Astrocyte (in vitro differentiated cells and primary cell): Measurements from ENCODE around the gene PDSS2. TPM values are rescaled to one million over a fixed set of nuclear protein-coding genes. Genes with fewer than 3 reads are reported as not detected.

Source experiments
- DNase-seq: peaks from one replicate; pipeline ENCODE4 v3.0.0-alpha.2; 2010; ENCODE audit warnings: low read depth
- FAIRE-seq: peaks from 2 replicates; lab custom pipeline; 2011; peaks lifted over from hg19 to GRCh38; lab: Jason Lieb, UNC
- H2AFZ ChIP-seq: 2 replicates; pipeline ENCODE4 v1.6.0; 2012; ENCODE audit warnings: low read depth, low read length, inconsistent platforms
- H3K27ac ChIP-seq: 2 replicates; pipeline ENCODE4 v1.5.1; 2011; ENCODE audit warnings: low read depth, low read length, inconsistent platforms
- H3K27me3 ChIP-seq: 2 replicates; pipeline ENCODE4 v1.6.0; 2011; ENCODE audit warnings: low read length, inconsistent platforms; ENCODE audit not compliant: insufficient read depth
- H3K36me3 ChIP-seq: 2 replicates; pipeline ENCODE4 v1.5.1; 2011; ENCODE audit warnings: low read length, inconsistent platforms; ENCODE audit not compliant: insufficient read depth
- H3K4me1 ChIP-seq: 2 replicates; pipeline ENCODE4 v1.5.1; 2011; ENCODE audit warnings: low read length, inconsistent platforms; ENCODE audit not compliant: insufficient read depth
- H3K4me2 ChIP-seq: 2 replicates; pipeline ENCODE4 v1.6.0; 2012; ENCODE audit warnings: low read length, inconsistent platforms
- H3K4me3 ChIP-seq: 2 replicates; pipeline ENCODE4 v1.5.1; 2011; ENCODE audit warnings: low read depth, mild to moderate bottlenecking, low read length, inconsistent platforms; ENCODE audit not compliant: insufficient read depth
- H3K79me2 ChIP-seq: 2 replicates; pipeline ENCODE4 v1.6.0; 2012; ENCODE audit warnings: mild to moderate bottlenecking, low read length, inconsistent platforms; ENCODE audit not compliant: insufficient read depth
- H3K9ac ChIP-seq: 2 replicates; pipeline ENCODE4 v1.6.0; 2012; ENCODE audit warnings: mild to moderate bottlenecking, low read length, inconsistent platforms
- H3K9me3 ChIP-seq: 2 replicates; pipeline ENCODE4 v1.5.1; 2012; ENCODE audit warnings: low read depth, mild to moderate bottlenecking, low read length, inconsistent platforms; ENCODE audit not compliant: insufficient read depth
- H4K20me1 ChIP-seq: 2 replicates; pipeline ENCODE4 v1.6.0; 2012; ENCODE audit warnings: low read length, inconsistent platforms; ENCODE audit not compliant: insufficient read depth
- H3K27ac Mint-ChIP-seq: one replicate; pipeline ENCODE4 v1.8.0; 2021; ENCODE audit warnings: mild to moderate bottlenecking, mixed read lengths; ENCODE audit not compliant: unreplicated experiment
- H3K27me3 Mint-ChIP-seq: one replicate; pipeline ENCODE4 v1.8.0; 2021; ENCODE audit warnings: low read depth, mixed read lengths; ENCODE audit not compliant: unreplicated experiment
- H3K36me3 Mint-ChIP-seq: one replicate; pipeline ENCODE4 v1.8.0; 2021; ENCODE audit warnings: low read depth, mixed read lengths; ENCODE audit not compliant: unreplicated experiment
- H3K4me1 Mint-ChIP-seq: one replicate; pipeline ENCODE4 v1.8.0; 2021; ENCODE audit warnings: low read depth, mixed read lengths; ENCODE audit not compliant: unreplicated experiment
- H3K4me3 Mint-ChIP-seq: one replicate; pipeline ENCODE4 v1.8.0; 2021; ENCODE audit warnings: mild to moderate bottlenecking, moderate library complexity, mixed read lengths; ENCODE audit not compliant: unreplicated experiment
- H3K9me3 Mint-ChIP-seq: one replicate; pipeline ENCODE4 v1.8.0; 2021; ENCODE audit warnings: mild to moderate bottlenecking, mixed read lengths; ENCODE audit not compliant: unreplicated experiment
- EZH2 ChIP-seq: IDR thresholded peaks from 2 replicates; pipeline ENCODE4 v1.6.1; 2012; ENCODE audit warnings: mild to moderate bottlenecking, low read length, inconsistent platforms; ENCODE audit not compliant: insufficient read depth
- total RNA-seq: library from RNA; stranded (reverse); gene quantifications from 2 replicates; pipeline ENCODE4 v1.2.1, GENCODE V29; 2021
- TF ChIP-seq, protein P1 (sequence below): IDR thresholded peaks from 2 replicates; pipeline ENCODE4 v1.5.1; 2011; ENCODE audit warnings: low read depth, mild to moderate bottlenecking, inconsistent platforms, low read length, moderate library complexity; ENCODE audit not compliant: insufficient read depth

Gene PDSS2
- total RNA-seq, 1 donor from 2014 or later: 7.7 TPM

DNA sequence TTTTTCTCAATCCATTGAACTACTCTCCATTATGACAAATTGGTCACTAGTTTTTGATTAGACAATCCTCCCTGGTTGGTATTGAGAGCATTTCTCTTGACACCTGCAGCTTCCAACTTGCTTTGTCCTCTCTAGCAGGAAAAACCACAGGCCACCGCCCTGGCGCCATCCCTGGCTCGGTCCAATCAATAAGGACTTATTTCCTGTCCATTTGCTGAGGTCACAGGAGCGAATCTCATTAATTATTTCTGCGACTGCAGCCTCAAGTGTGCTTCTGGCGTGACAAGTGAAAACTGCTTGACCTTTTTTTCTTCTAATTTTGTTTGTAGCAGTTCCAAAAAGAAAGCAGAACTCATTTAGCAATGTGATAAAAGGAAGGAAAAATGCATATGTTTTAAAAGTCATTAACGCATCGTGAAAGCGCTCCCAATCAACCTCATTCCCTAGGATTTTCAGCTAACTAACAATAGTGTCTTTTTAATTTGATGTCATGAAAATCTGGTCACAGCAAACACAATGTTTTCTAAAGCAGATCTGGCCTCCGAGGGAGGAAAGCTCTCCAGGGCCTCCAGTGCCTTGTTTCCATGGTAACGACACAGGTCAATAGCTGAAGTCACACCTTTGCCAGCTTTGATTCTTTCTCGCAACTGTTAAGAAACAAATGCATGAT is 305.1 kb downstream of the PDSS2 start:
- Histone ChIP-seq H3K79me2 (no peaks in the 10 kb centered on the region), H3K36me3 (no peaks in the 10 kb centered on the region), H3K9ac (no peak overlapping the region), H2AFZ (no peak overlapping the region), H3K27me3 (no peaks in the 10 kb centered on the region), H3K27ac (no peak overlapping the region), H3K9me3 (no peaks in the 10 kb centered on the region), H4K20me1 (no peaks in the 10 kb centered on the region), H3K4me3 (no peak overlapping the region), H3K4me2 (no peak overlapping the region), H3K4me1 (no peaks in the 10 kb centered on the region)
- TF ChIP-seq EZH2: no peak
- TF ChIP-seq, protein P1, sequence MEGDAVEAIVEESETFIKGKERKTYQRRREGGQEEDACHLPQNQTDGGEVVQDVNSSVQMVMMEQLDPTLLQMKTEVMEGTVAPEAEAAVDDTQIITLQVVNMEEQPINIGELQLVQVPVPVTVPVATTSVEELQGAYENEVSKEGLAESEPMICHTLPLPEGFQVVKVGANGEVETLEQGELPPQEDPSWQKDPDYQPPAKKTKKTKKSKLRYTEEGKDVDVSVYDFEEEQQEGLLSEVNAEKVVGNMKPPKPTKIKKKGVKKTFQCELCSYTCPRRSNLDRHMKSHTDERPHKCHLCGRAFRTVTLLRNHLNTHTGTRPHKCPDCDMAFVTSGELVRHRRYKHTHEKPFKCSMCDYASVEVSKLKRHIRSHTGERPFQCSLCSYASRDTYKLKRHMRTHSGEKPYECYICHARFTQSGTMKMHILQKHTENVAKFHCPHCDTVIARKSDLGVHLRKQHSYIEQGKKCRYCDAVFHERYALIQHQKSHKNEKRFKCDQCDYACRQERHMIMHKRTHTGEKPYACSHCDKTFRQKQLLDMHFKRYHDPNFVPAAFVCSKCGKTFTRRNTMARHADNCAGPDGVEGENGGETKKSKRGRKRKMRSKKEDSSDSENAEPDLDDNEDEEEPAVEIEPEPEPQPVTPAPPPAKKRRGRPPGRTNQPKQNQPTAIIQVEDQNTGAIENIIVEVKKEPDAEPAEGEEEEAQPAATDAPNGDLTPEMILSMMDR: no peak
- no peak overlapping the region for H3K27ac Mint-ChIP-seq
- no peaks in the 10 kb centered on the region for H3K36me3 Mint-ChIP-seq
- no peak for FAIRE-seq
- no peaks in the 10 kb centered on the region for H3K27me3 Mint-ChIP-seq
- no peak overlapping the region for H3K4me3 Mint-ChIP-seq
- no peaks in the 10 kb centered on the region for H3K9me3 Mint-ChIP-seq
- H3K4me1 Mint-ChIP-seq: peaks cover 3% of the 10 kb centered on the region
- DNase-seq: peak; percentile 16

DNA sequence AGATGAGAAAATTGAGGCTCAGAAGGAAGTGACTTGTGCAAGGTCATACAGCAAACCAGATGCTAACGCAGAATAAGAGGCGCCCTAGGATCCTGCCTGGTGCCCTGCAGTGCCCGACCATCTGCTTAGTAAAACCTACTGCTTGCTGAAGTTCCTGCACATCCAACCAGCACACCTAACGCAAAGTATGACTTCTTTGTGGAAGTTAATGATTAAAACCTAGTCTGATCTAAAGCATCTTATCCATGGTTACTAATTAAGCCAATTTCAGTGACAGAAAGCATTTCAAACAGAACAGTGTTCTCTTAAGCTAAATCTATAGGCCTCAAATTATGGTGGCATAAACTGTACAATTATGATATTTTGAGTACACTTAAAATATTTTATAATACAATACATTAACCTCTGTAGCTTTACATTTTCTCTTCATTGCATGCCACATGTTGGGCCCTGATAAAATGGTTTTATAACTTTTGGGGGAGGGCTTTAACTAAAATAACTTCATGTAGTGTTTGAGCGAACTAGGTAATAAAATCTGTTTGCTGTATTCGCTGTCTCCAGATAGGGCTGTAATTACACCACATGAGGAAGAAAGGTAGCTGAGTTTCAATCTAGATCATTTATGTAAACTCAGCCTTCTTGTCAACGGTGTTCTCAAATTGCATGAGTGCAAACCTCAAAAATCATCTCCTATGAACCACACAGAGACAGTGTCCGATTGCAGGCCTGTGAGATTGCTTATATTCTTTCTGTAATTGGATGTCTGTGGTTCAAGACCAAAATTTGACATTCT is 306.5 kb downstream of the PDSS2 start:
- H3K4me3 ChIP-seq: no peak overlapping the region
- no peak overlapping the region for H3K27ac ChIP-seq
- TF ChIP-seq, protein P1: no peak
- no peak for TF ChIP-seq EZH2
- H3K9me3 ChIP-seq: no peaks in the 10 kb centered on the region
- no peaks in the 10 kb centered on the region for H3K36me3 ChIP-seq
- Mint-ChIP-seq H3K9me3 (no peaks in the 10 kb centered on the region), H3K4me1 (peaks cover 3% of the 10 kb centered on the region), H3K27me3 (no peaks in the 10 kb centered on the region), H3K27ac (no peak overlapping the region), H3K4me3 (no peak overlapping the region), H3K36me3 (no peaks in the 10 kb centered on the region)
- H3K79me2 ChIP-seq: no peaks in the 10 kb centered on the region
- FAIRE-seq (no peak), DNase-seq (peak; percentile 18)
- no peak overlapping the region for H3K9ac ChIP-seq
- H3K4me2 ChIP-seq: no peak overlapping the region
- H3K4me1 ChIP-seq: no peaks in the 10 kb centered on the region
- no peaks in the 10 kb centered on the region for H3K27me3 ChIP-seq
- H2AFZ ChIP-seq: no peak overlapping the region
- H4K20me1 ChIP-seq: no peaks in the 10 kb centered on the region

- Mint-ChIP-seq H3K4me1 (no peaks in the 10 kb centered on the region), H3K9me3 (no peaks in the 10 kb centered on the region), H3K27me3 (no peaks in the 10 kb centered on the region), H3K27ac (no peak overlapping the region), H3K36me3 (no peaks in the 10 kb centered on the region), H3K4me3 (no peak overlapping the region)
- Histone ChIP-seq H4K20me1 (no peaks in the 10 kb centered on the region), H3K36me3 (no peaks in the 10 kb centered on the region), H3K79me2 (no peaks in the 10 kb centered on the region), H3K9ac (no peak overlapping the region), H3K4me3 (no peak overlapping the region), H3K4me2 (no peak overlapping the region), H3K4me1 (no peaks in the 10 kb centered on the region), H3K27me3 (no peaks in the 10 kb centered on the region), H3K9me3 (no peaks in the 10 kb centered on the region), H2AFZ (no peak overlapping the region), H3K27ac (no peak overlapping the region)
- DNase-seq (no peak), FAIRE-seq (no peak)
- TF ChIP-seq EZH2: no peak
- TF ChIP-seq, protein P1: no peak
Observed at GRCh38 chr6:107144666-107145065, 314.7 kb downstream of the PDSS2 start.
